Mesendoderm (in vitro differentiated cells): Measurements from ENCODE around the gene UBTD2.

Experiments used
- DNase-seq: peaks from one replicate; pipeline ENCODE4 v3.0.0; 2013
- H2AK5ac ChIP-seq: 2 replicates; pipeline ENCODE4 v1.6.1; 2013; ENCODE audit warnings: low read length, inconsistent platforms
- H2BK120ac ChIP-seq: 2 replicates; pipeline ENCODE4 v1.6.1; 2013; ENCODE audit warnings: low read depth, mild to moderate bottlenecking, low read length, moderate library complexity, mixed read lengths
- H2BK15ac ChIP-seq: replicated peaks from 2 replicates; pipeline ENCODE4 v1.6.1; 2013; ENCODE audit warnings: low read depth, mild to moderate bottlenecking, moderate library complexity
- H2BK5ac ChIP-seq: 2 replicates; pipeline ENCODE4 v1.6.1; 2013; ENCODE audit warnings: low read length, inconsistent platforms
- H3K18ac ChIP-seq: 2 replicates; pipeline ENCODE4 v1.6.1; 2013; ENCODE audit warnings: mild to moderate bottlenecking, low read length, mixed read lengths
- H3K23ac ChIP-seq: one replicate; pipeline ENCODE4 v1.6.1; 2013; ENCODE audit warnings: low read length
- H3K27ac ChIP-seq: 2 replicates; pipeline ENCODE4 v1.5.1; 2013; ENCODE audit warnings: low read depth, mild to moderate bottlenecking, inconsistent platforms, low read length, moderate library complexity
- H3K27me3 ChIP-seq: 2 replicates; pipeline ENCODE4 v1.6.1; 2013; ENCODE audit warnings: low read length, control low read depth, mild to moderate bottlenecking, inconsistent platforms; ENCODE audit not compliant: insufficient read depth, poor library complexity
- H3K36me3 ChIP-seq: 2 replicates; pipeline ENCODE4 v1.6.1; 2013; ENCODE audit warnings: low read length, inconsistent platforms; ENCODE audit not compliant: control insufficient read depth, insufficient read depth
- H3K4ac ChIP-seq: one replicate; pipeline ENCODE4 v1.6.1; 2013; ENCODE audit warnings: low read depth, mild to moderate bottlenecking, low read length, moderate library complexity
- H3K4me1 ChIP-seq: 2 replicates; pipeline ENCODE4 v1.6.1; 2013; ENCODE audit warnings: low read depth, low read length, inconsistent platforms; ENCODE audit not compliant: control insufficient read depth
- H3K4me2 ChIP-seq: 2 replicates; pipeline ENCODE4 v1.6.1; 2013; ENCODE audit warnings: low read length
- H3K4me3 ChIP-seq: 2 replicates; pipeline ENCODE4 v1.5.1; 2013; ENCODE audit warnings: mild to moderate bottlenecking, low read length
- H3K56ac ChIP-seq: one replicate; pipeline ENCODE4 v1.6.1; 2013; ENCODE audit warnings: low read length
- H3K79me1 ChIP-seq: 2 replicates; pipeline ENCODE4 v1.6.1; 2013; ENCODE audit warnings: low read length, inconsistent platforms
- H3K79me2 ChIP-seq: 2 replicates; pipeline ENCODE4 v1.6.1; 2013; ENCODE audit warnings: mild to moderate bottlenecking, low read length; ENCODE audit not compliant: control insufficient read depth, insufficient read depth
- H3K9ac ChIP-seq: 2 replicates; pipeline ENCODE4 v1.6.1; 2013; ENCODE audit warnings: low read length, inconsistent platforms
- H4K5ac ChIP-seq: one replicate; pipeline ENCODE4 v1.6.1; 2013; ENCODE audit warnings: low read length
- H4K8ac ChIP-seq: one replicate; pipeline ENCODE4 v1.6.1; 2013; ENCODE audit warnings: low read depth, mild to moderate bottlenecking, control low read depth, low read length, moderate library complexity
- WGBS: extraction: QIAGEN DNeasy Blood & Tissue Kit; methylation state at CpG from one replicate; pipeline ENCODE4 v1.1.7; 2013; ENCODE audit warnings: low lambda C conversion rate, missing lambda C conversion rate; ENCODE audit not compliant: insufficient coverage; ENCODE audit errors: extremely low coverage; 5-methylcytosine and 5-hydroxymethylcytosine counted together

The UBTD2 gene

GRCh38 chr5:172243302-172243701, 40.3 kb downstream of the UBTD2 start:
- H2BK5ac ChIP-seq = no peak overlapping the region
- H3K18ac ChIP-seq = no peak overlapping the region
- peaks cover 3% of the 10 kb centered on the region for H3K79me1 ChIP-seq
- H3K79me2 ChIP-seq = peaks cover 14% of the 10 kb centered on the region
- no peak overlapping the region for H4K5ac ChIP-seq
- H3K56ac ChIP-seq = no peak overlapping the region
- no peak overlapping the region for H2BK120ac ChIP-seq
- no peak overlapping the region for H3K9ac ChIP-seq
- no CpG with 5 or more reads among the region's 3 CpGs for WGBS
- no peaks in the 10 kb centered on the region for H3K27me3 ChIP-seq
- H4K8ac ChIP-seq = no peak overlapping the region
- no peak overlapping the region for H3K23ac ChIP-seq
- no peak overlapping the region for H3K4me2 ChIP-seq
- no peaks in the 10 kb centered on the region for H3K36me3 ChIP-seq
- H3K4me1 ChIP-seq = no peaks in the 10 kb centered on the region
- H3K27ac ChIP-seq = no peak overlapping the region
- H2AK5ac ChIP-seq = no peak overlapping the region
- H2BK15ac ChIP-seq = no peak overlapping the region
- H3K4ac ChIP-seq = no peak overlapping the region
- H3K4me3 ChIP-seq = no peak overlapping the region
- no peak for DNase-seq

GRCh38 chr5:172238334-172238733, 45.2 kb downstream of the UBTD2 start:
- H3K27me3 ChIP-seq = no peaks in the 10 kb centered on the region

GRCh38 chr5:172235827-172236736, 47.5 kb downstream of the UBTD2 start:
- no peak overlapping the region for H4K8ac ChIP-seq
- H3K79me1 ChIP-seq = peaks cover 2% of the 10 kb centered on the region
- H3K4me3 ChIP-seq = no peak overlapping the region
- H3K23ac ChIP-seq = no peak overlapping the region
- H2AK5ac ChIP-seq = no peak overlapping the region
- H3K36me3 ChIP-seq = no peaks in the 10 kb centered on the region
- H2BK15ac ChIP-seq = no peak overlapping the region
- no peak overlapping the region for H3K27ac ChIP-seq
- H2BK120ac ChIP-seq = no peak overlapping the region
- no peak overlapping the region for H3K4me2 ChIP-seq
- H3K79me2 ChIP-seq = peaks cover 6% of the 10 kb centered on the region
- H3K9ac ChIP-seq = no peak overlapping the region
- H4K5ac ChIP-seq = no peak overlapping the region
- H2BK5ac ChIP-seq = no peak overlapping the region
- H3K27me3 ChIP-seq = no peaks in the 10 kb centered on the region
- H3K18ac ChIP-seq = no peak overlapping the region
- no peak overlapping the region for H3K56ac ChIP-seq
- 90% methylated on average over 1 of the region's 3 CpGs for WGBS
- H3K4me1 ChIP-seq = no peaks in the 10 kb centered on the region
- no peak overlapping the region for H3K4ac ChIP-seq
- DNase-seq = no peak

More at GRCh38 chr5:172238334-172238733, 45.2 kb downstream of the UBTD2 start:
- Histone ChIP-seq H4K5ac (no peak overlapping the region), H3K4me2 (no peak overlapping the region), H2BK5ac (no peak overlapping the region), H3K9ac (no peak overlapping the region), H4K8ac (no peak overlapping the region), H3K36me3 (no peaks in the 10 kb centered on the region), H3K18ac (no peak overlapping the region), H3K27ac (no peak overlapping the region), H3K56ac (no peak overlapping the region), H2BK15ac (no peak overlapping the region), H2AK5ac (no peak overlapping the region), H3K4me1 (no peaks in the 10 kb centered on the region), H3K4ac (no peak overlapping the region), H3K23ac (no peak overlapping the region), H3K79me2 (peaks cover 11% of the 10 kb centered on the region), H3K4me3 (no peak overlapping the region), H3K79me1 (peaks cover 4% of the 10 kb centered on the region), H2BK120ac (no peak overlapping the region)
- WGBS = 100% methylated on average over 1 of the region's 1 CpG
- DNase-seq = no peak

- peaks cover 6% of the 10 kb centered on the region for H3K79me2 ChIP-seq
- no peak for DNase-seq
- H3K9ac ChIP-seq = no peak overlapping the region
- no peak overlapping the region for H3K56ac ChIP-seq
- no peak overlapping the region for H4K5ac ChIP-seq
- H3K27me3 ChIP-seq = no peaks in the 10 kb centered on the region
- H4K8ac ChIP-seq = no peak overlapping the region
- H2AK5ac ChIP-seq = no peak overlapping the region
- no peak overlapping the region for H3K23ac ChIP-seq
- H3K27ac ChIP-seq = no peak overlapping the region
- no peak overlapping the region for H2BK15ac ChIP-seq
- H2BK120ac ChIP-seq = no peak overlapping the region
- H3K36me3 ChIP-seq = no peaks in the 10 kb centered on the region
- no peaks in the 10 kb centered on the region for H3K4me1 ChIP-seq
- H3K79me1 ChIP-seq = peaks cover 2% of the 10 kb centered on the region
- H2BK5ac ChIP-seq = no peak overlapping the region
- no peak overlapping the region for H3K4ac ChIP-seq
- no peak overlapping the region for H3K4me3 ChIP-seq
- no peak overlapping the region for H3K4me2 ChIP-seq
- no peak overlapping the region for H3K18ac ChIP-seq
- no CpG with 5 or more reads among the region's 4 CpGs for WGBS
These were observed 48.3 kb downstream of the UBTD2 start for GRCh38 chr5:172235132-172235780.

GRCh38 chr5:172234031-172234430, 49.5 kb downstream of the UBTD2 start:
- Histone ChIP-seq H4K8ac (no peak overlapping the region), H2BK5ac (no peak overlapping the region), H3K23ac (no peak overlapping the region), H3K18ac (no peak overlapping the region), H3K56ac (no peak overlapping the region), H3K4me1 (no peaks in the 10 kb centered on the region), H2AK5ac (no peak overlapping the region), H3K4ac (no peak overlapping the region), H3K79me1 (peaks cover 2% of the 10 kb centered on the region), H3K4me2 (no peak overlapping the region), H3K79me2 (peaks cover 4% of the 10 kb centered on the region), H2BK120ac (no peak overlapping the region), H3K36me3 (no peaks in the 10 kb centered on the region), H3K27ac (no peak overlapping the region), H3K27me3 (no peaks in the 10 kb centered on the region), H4K5ac (no peak overlapping the region), H3K4me3 (no peak overlapping the region), H3K9ac (no peak overlapping the region), H2BK15ac (no peak overlapping the region)
- no peak for DNase-seq
- WGBS = no CpG with 5 or more reads among the region's 4 CpGs
